Erythroblast (primary cell): ENCODE data around the gene ZNF414.

Source experiments
- GATA1 ChIP-seq: IDR thresholded peaks from 2 replicates; pipeline ENCODE4 v1.6.1; 2011; ENCODE audit warnings: low read depth, mild to moderate bottlenecking, control low read depth, low read length, moderate library complexity
- POLR2A ChIP-seq: IDR thresholded peaks from 2 replicates; pipeline ENCODE4 v1.6.1; 2011; ENCODE audit warnings: mild to moderate bottlenecking, low read length

DNA sequence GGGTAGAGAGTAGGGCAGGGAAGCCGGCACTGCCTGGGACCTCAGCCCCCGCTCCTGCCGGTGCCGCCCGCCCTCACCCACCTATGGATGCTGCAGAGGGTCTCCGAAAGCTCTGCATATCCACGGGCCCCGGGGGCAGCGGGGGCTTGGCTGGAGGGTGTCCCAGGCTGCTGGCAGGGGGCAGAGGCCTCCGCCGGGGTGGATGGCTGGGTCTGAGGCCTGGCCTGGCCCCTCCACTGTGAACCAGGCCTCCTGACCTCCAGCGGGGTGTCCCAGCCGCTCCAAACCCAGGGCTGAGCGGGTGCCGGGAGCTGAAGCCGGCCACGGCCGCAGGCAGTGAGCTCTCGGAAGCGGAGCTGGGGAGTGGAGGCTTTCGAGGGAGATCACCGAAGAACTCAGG is 15.7 kb downstream of the ZNF414 start:
- TF ChIP-seq POLR2A (no peak), GATA1 (no peak)
